ENCODE measurements around the gene ACOX2. TPM values are rescaled to one million over a fixed set of nuclear protein-coding genes. Genes with fewer than 3 reads are reported as not detected.

The ACOX2 gene
- total RNA-seq, 1 experiment from 2014 or later, result not detected

GRCh38 chr3:58566398-58567250, 29.6 kb upstream of the ACOX2 start:
- no peak for DNase-seq (ENCODE audit: low spot score)

- DNase-seq (ENCODE audit: low spot score), result no peak
Observed at GRCh38 chr3:58565621-58566397, 28.8 kb upstream of the ACOX2 start.

GRCh38 chr3:58564456-58565160, 27.6 kb upstream of the ACOX2 start:
- DNase-seq (ENCODE audit: low spot score), result no peak

- DNase-seq (ENCODE audit: low spot score), result no peak
Observed at GRCh38 chr3:58564054-58564453, 27.1 kb upstream of the ACOX2 start.

GRCh38 chr3:58563386-58564035, 26.5 kb upstream of the ACOX2 start:
- DNase-seq (ENCODE audit: low spot score), result no peak

- DNase-seq (ENCODE audit: low spot score), result no peak
Observed at GRCh38 chr3:58562498-58562897, 25.5 kb upstream of the ACOX2 start.

GRCh38 chr3:58560771-58561311, 23.9 kb upstream of the ACOX2 start:
- DNase-seq (ENCODE audit: low spot score), result no peak

GRCh38 chr3:58559586-58559985, 22.6 kb upstream of the ACOX2 start:
- DNase-seq (ENCODE audit: low spot score), result no peak

- no peak for DNase-seq (ENCODE audit: low spot score)
Observed at GRCh38 chr3:58557491-58557890, 20.5 kb upstream of the ACOX2 start.

- no peak for DNase-seq (ENCODE audit: low spot score)
Observed at GRCh38 chr3:58556761-58557221, 19.8 kb upstream of the ACOX2 start.

- no peak for DNase-seq (ENCODE audit: low spot score)
Observed at GRCh38 chr3:58556001-58556400, 19.0 kb upstream of the ACOX2 start.

- no peak for DNase-seq (ENCODE audit: low spot score)
Observed at GRCh38 chr3:58555203-58555602, 18.2 kb upstream of the ACOX2 start.

GRCh38 chr3:58553003-58553402, 16.0 kb upstream of the ACOX2 start:
- no peak for DNase-seq (ENCODE audit: low spot score)

- no peak for DNase-seq (ENCODE audit: low spot score)
Observed at GRCh38 chr3:58551636-58552180, 14.7 kb upstream of the ACOX2 start.

- no peak for DNase-seq (ENCODE audit: low spot score)
Observed at GRCh38 chr3:58544541-58544940, 7.6 kb upstream of the ACOX2 start.

- no peak for DNase-seq (ENCODE audit: low spot score)
Observed at GRCh38 chr3:58540176-58540858, 3.3 kb upstream of the ACOX2 start.

GRCh38 chr3:58539626-58540025, 2.6 kb upstream of the ACOX2 start:
- no peak for DNase-seq (ENCODE audit: low spot score)

- DNase-seq (ENCODE audit: low spot score), result no peak
Observed at GRCh38 chr3:58537412-58538301, 667 bp upstream of the ACOX2 start.
